HEK293T (cell line): ENCODE results near the gene MRNIP.

Experiments
- CTCF ChIA-PET: fragments of 350-600 bp; formaldehyde crosslinking; extraction: SDS; loops from one replicate; lab custom pipeline; 2021; ENCODE audit warnings: antibody characterized with exemption, inconsistent platforms; lab: Yijun Ruan, JAX
- POLR2A ChIA-PET: fragments of 350-600 bp; formaldehyde crosslinking; extraction: SDS; loops from one replicate; lab custom pipeline; 2020; ENCODE audit warnings: antibody characterized with exemption, inconsistent platforms; lab: Yijun Ruan, JAX
- DNase-seq: peaks from one replicate; pipeline ENCODE4 v3.0.0; 2012; ENCODE audit warnings: mixed read lengths; ENCODE audit errors: extremely low spot score
- ARNT ChIP-seq: fragments of 450-650 bp; IDR thresholded peaks from 2 replicates; pipeline ENCODE4 v1.6.1; 2017; ENCODE audit warnings: mild to moderate bottlenecking
- BHLHE40 ChIP-seq: fragments of 450-650 bp; IDR thresholded peaks from 2 replicates; pipeline ENCODE4 v1.6.1; 2016; ENCODE audit warnings: mild to moderate bottlenecking, moderate library complexity, borderline replicate concordance
- CTBP1 ChIP-seq: fragments of 450-650 bp; IDR thresholded peaks from 2 replicates; pipeline ENCODE4 v1.6.1; 2016; ENCODE audit warnings: borderline replicate concordance
- ELF4 ChIP-seq: fragments of 450-650 bp; IDR thresholded peaks from 2 replicates; pipeline ENCODE4 v1.6.1; 2017; ENCODE audit warnings: antibody characterized with exemption
- FOXA1 ChIP-seq: fragments of 450-650 bp; IDR thresholded peaks from 2 replicates; pipeline ENCODE4 v1.6.1; 2016; ENCODE audit warnings: mild to moderate bottlenecking
- FOXK2 ChIP-seq: fragments of 450-650 bp; IDR thresholded peaks from 2 replicates; pipeline ENCODE4 v1.6.1; 2016; ENCODE audit warnings: mild to moderate bottlenecking
- FOXM1 ChIP-seq: fragments of 450-650 bp; IDR thresholded peaks from 2 replicates; pipeline ENCODE4 v1.6.1; 2017; ENCODE audit warnings: mild to moderate bottlenecking, borderline replicate concordance
- HDGF ChIP-seq: fragments of 450-650 bp; IDR thresholded peaks from 2 replicates; pipeline ENCODE4 v1.6.1; 2017; ENCODE audit warnings: antibody characterized with exemption, borderline replicate concordance
- L3MBTL2 ChIP-seq: fragments of 450-650 bp; conservative IDR thresholded peaks from 2 replicates; pipeline ENCODE4 v1.6.1; 2016; ENCODE audit warnings: mild to moderate bottlenecking
- LEF1 ChIP-seq: fragments of 450-650 bp; IDR thresholded peaks from 2 replicates; pipeline ENCODE4 v1.6.1; 2017; ENCODE audit warnings: mild to moderate bottlenecking, borderline replicate concordance
- NFRKB ChIP-seq: fragments of 450-650 bp; IDR thresholded peaks from 2 replicates; pipeline ENCODE4 v1.6.1; 2016; ENCODE audit warnings: mild to moderate bottlenecking, moderate library complexity
- PKNOX1 ChIP-seq: fragments of 450-650 bp; IDR thresholded peaks from 2 replicates; pipeline ENCODE4 v1.6.1; 2016
- SP1 ChIP-seq: fragments of 450-650 bp; IDR thresholded peaks from 2 replicates; pipeline ENCODE4 v1.6.1; 2017
- SUZ12 ChIP-seq: fragments of 450-650 bp; IDR thresholded peaks from 2 replicates; pipeline ENCODE4 v1.6.1; 2016; ENCODE audit warnings: mild to moderate bottlenecking
- TARDBP ChIP-seq: fragments of 450-650 bp; IDR thresholded peaks from 2 replicates; pipeline ENCODE4 v1.6.1; 2016
- ZNF384 ChIP-seq: fragments of 450-650 bp; IDR thresholded peaks from 2 replicates; pipeline ENCODE4 v1.6.1; 2016

Gene MRNIP

GRCh38 chr5:179833056-179833708 is 25.4 kb downstream of the MRNIP start:
- no peak for DNase-seq
- CTCF ChIA-PET: no interaction called here
- POLR2A ChIA-PET: interaction anchor here (1.0 to 1.2 kb wide), 2 partner anchors 13 to 19 kb away, joined by 3 read pairs; partner anchors contain the start of gene SQSTM1
- no peak for TF ChIP-seq SP1

GRCh38 chr5:179832039-179832745 is 26.4 kb downstream of the MRNIP start:
- DNase-seq: no peak
- POLR2A ChIA-PET: interaction anchor here (1.0 to 1.2 kb wide), 2 partner anchors 12 to 18 kb away, joined by 3 read pairs; partner anchors contain the start of gene SQSTM1
- TF ChIP-seq BHLHE40 (no peak), FOXM1 (no peak), TARDBP (no peak), HDGF (no peak), ARNT (no peak), SP1 (no peak), FOXK2 (no peak), LEF1 (no peak), ZNF384 (no peak), SUZ12 (no peak), L3MBTL2 (no peak), PKNOX1 (no peak), NFRKB (no peak), CTBP1 (no peak), ELF4 (no peak), FOXA1 (no peak)
- CTCF ChIA-PET: no interaction called here

GRCh38 chr5:179830818-179831468 is 27.7 kb downstream of the MRNIP start:
- no peak for DNase-seq
- TF ChIP-seq BHLHE40: no peak
- TF ChIP-seq ARNT: no peak
- no peak for TF ChIP-seq TARDBP
- TF ChIP-seq NFRKB: no peak
- TF ChIP-seq CTBP1: no peak
- no peak for TF ChIP-seq LEF1
- no peak for TF ChIP-seq FOXM1
- no peak for TF ChIP-seq ELF4
- no peak for TF ChIP-seq ZNF384
- TF ChIP-seq PKNOX1: no peak
- TF ChIP-seq L3MBTL2: no peak
- TF ChIP-seq HDGF: no peak
- no peak for TF ChIP-seq SUZ12
- no peak for TF ChIP-seq FOXK2
- no peak for TF ChIP-seq FOXA1
- no peak for TF ChIP-seq SP1
- POLR2A ChIA-PET: interaction anchor here (1.4 kb wide), 1 partner anchor 10 kb away, joined by 5 read pairs; the partner anchor contains the start of gene SQSTM1
- CTCF ChIA-PET: no interaction called here

- CTCF ChIA-PET: no interaction called here
- POLR2A ChIA-PET: interaction anchor here (1.4 kb wide), 1 partner anchor 9 kb away, joined by 5 read pairs; the partner anchor contains the start of gene SQSTM1
- TF ChIP-seq LEF1 (no peak), L3MBTL2 (no peak), BHLHE40 (no peak), SUZ12 (no peak), CTBP1 (no peak), FOXM1 (no peak), SP1 (no peak), ELF4 (no peak), FOXA1 (no peak), NFRKB (no peak), PKNOX1 (no peak), TARDBP (no peak)
- DNase-seq: no peak
These were observed 28.7 kb downstream of the MRNIP start for GRCh38 chr5:179829732-179830435.

GRCh38 chr5:179828756-179829421 is 29.7 kb downstream of the MRNIP start:
- DNase-seq: no peak
- no peak for TF ChIP-seq SP1
- TF ChIP-seq ARNT: no peak
- TF ChIP-seq TARDBP: no peak
- no peak for TF ChIP-seq BHLHE40
- TF ChIP-seq ZNF384: no peak
- CTCF ChIA-PET: no interaction called here
- POLR2A ChIA-PET: interaction anchor here (0.9 kb wide), 1 partner anchor 21 kb away, joined by 3 read pairs; no protein-coding TSS in a partner anchor
